GM12878 (cell line): Measurements from ENCODE around the gene KRIT1. TPM values are rescaled to one million over a fixed set of nuclear protein-coding genes. Genes with fewer than 3 reads are reported as not detected.

Experiments used
- ATAC-seq: fragments of 200-7000 bp; cut with Tn5 transposase; 3 replicates; pipeline ENCODE4 v1.9.1; 2020; ENCODE audit warnings: mild to moderate bottlenecking, moderate library complexity
- BruUV-seq: library from RNA; stranded (reverse); fragments of 400-500 nt; replicated peaks from 2 replicates; lab custom pipeline; 2021; lab: Mats Ljungman, UMichigan
- CTCF ChIA-PET: fragments of 300-600 bp; sonication (Branson Sonifier 250); formaldehyde crosslinking; extraction: SDS; loops from one replicate; lab custom pipeline; 2021; ENCODE audit warnings: inconsistent platforms; lab: Yijun Ruan, JAX
- POLR2A ChIA-PET: fragments of 350-600 bp; formaldehyde crosslinking; extraction: SDS; loops from one replicate; lab custom pipeline; 2021; ENCODE audit warnings: inconsistent platforms; lab: Charles Lee
- RAD21 ChIA-PET: fragments of 300-600 bp; sonication (Branson Sonifier 250); formaldehyde crosslinking; loops from one replicate; lab custom pipeline; 2023; ENCODE audit warnings: antibody characterized with exemption; ENCODE audit not compliant: unreplicated experiment; lab: Charles Lee
- SMC1A ChIA-PET: fragments of 300-600 bp; sonication (Branson Sonifier 250); formaldehyde crosslinking; loops from one replicate; lab custom pipeline; 2023; ENCODE audit not compliant: unreplicated experiment, uncharacterized antibody; lab: Charles Lee
- DNase-seq: peaks from one replicate; pipeline ENCODE4 v3.0.0-alpha.2; 2011; ENCODE audit warnings: low read depth, low spot score
- FAIRE-seq: peaks from 3 replicates; lab custom pipeline; 2011; peaks lifted over from hg19 to GRCh38; lab: Jason Lieb, UNC
- H2AFZ ChIP-seq: 2 replicates; pipeline ENCODE4 v1.6.0; 2011; ENCODE audit warnings: low read depth, low read length, control low read depth; ENCODE audit not compliant: control insufficient read depth
- H3K27ac ChIP-seq: 2 replicates; pipeline ENCODE4 v1.5.1; 2011; ENCODE audit warnings: control low read depth; ENCODE audit not compliant: control insufficient read depth, insufficient read depth
- H3K27me3 ChIP-seq, 2 experiments: replicated peaks in 1 of 2; 2 replicates each; pipeline versions ENCODE4 v1.6.0 to v1.6.1; 2011; ENCODE audit warnings: low read length in 1 of 2; ENCODE audit not compliant: control insufficient read depth in 2 of 2, insufficient read depth in 2 of 2
- H3K36me3 ChIP-seq, 2 experiments: 2 replicates each; pipeline ENCODE4 v1.5.1; 2011; ENCODE audit warnings: low read length in 1 of 2; ENCODE audit not compliant: control insufficient read depth in 2 of 2, insufficient read depth in 2 of 2
- H3K4me1 ChIP-seq: 2 replicates; pipeline ENCODE4 v1.6.1; 2011; ENCODE audit warnings: mild to moderate bottlenecking, low read length, moderate library complexity, mixed read lengths; ENCODE audit not compliant: control insufficient read depth, insufficient read depth
- H3K4me2 ChIP-seq: 2 replicates; pipeline ENCODE4 v1.6.0; 2011; ENCODE audit warnings: control low read depth; ENCODE audit not compliant: control insufficient read depth, insufficient read depth
- H3K4me3 ChIP-seq: fragments of 200-600 bp; sonication (generic); 2 replicates; pipeline ENCODE4 v1.5.1; 2016
- H3K79me2 ChIP-seq: 2 replicates; pipeline ENCODE4 v1.6.0; 2011; ENCODE audit warnings: low read length; ENCODE audit not compliant: control insufficient read depth, insufficient read depth
- H3K9ac ChIP-seq: 2 replicates; pipeline ENCODE4 v1.8.0; 2011; ENCODE audit warnings: low read length, control low read depth, mixed read lengths; ENCODE audit not compliant: control insufficient read depth, insufficient read depth
- H3K9me3 ChIP-seq: replicated peaks from 3 replicates; pipeline ENCODE4 v1.5.1; 2011; ENCODE audit warnings: mild to moderate bottlenecking, low read length; ENCODE audit not compliant: control insufficient read depth, insufficient read depth
- H4K20me1 ChIP-seq: 2 replicates; pipeline ENCODE4 v1.6.0; 2011; ENCODE audit not compliant: control insufficient read depth, insufficient read depth
- BMI1 ChIP-seq: fragments of 450-650 bp; IDR thresholded peaks from 2 replicates; pipeline ENCODE4 v1.6.1; 2016; ENCODE audit warnings: mild to moderate bottlenecking, moderate library complexity, borderline replicate concordance
- CBFB ChIP-seq: IDR thresholded peaks from 2 replicates; pipeline ENCODE4 v1.6.1; 2016; ENCODE audit warnings: antibody characterized with exemption, low read depth
- POLR2A ChIP-seq: IDR thresholded peaks from 2 replicates; pipeline ENCODE4 v1.6.1; 2011; ENCODE audit warnings: low read depth, mild to moderate bottlenecking, low read length
- RB1 ChIP-seq: fragments of 450-650 bp; formaldehyde crosslinking; IDR thresholded peaks from 2 replicates; pipeline ENCODE4 v1.6.1; 2017; ENCODE audit warnings: mild to moderate bottlenecking, borderline replicate concordance
- RFX5 ChIP-seq: IDR thresholded peaks from 2 replicates; pipeline ENCODE4 v1.6.1; 2011; ENCODE audit warnings: low read depth, low read length, improper control_type of control experiment
- ZNF217 ChIP-seq: fragments of 450-650 bp; IDR thresholded peaks from 2 replicates; pipeline ENCODE4 v1.6.1; 2017; ENCODE audit warnings: antibody characterized with exemption, mild to moderate bottlenecking
- WGBS: methylation state at CpG from one replicate; pipeline ENCODE4 v1.1.6; 2016; ENCODE audit warnings: low lambda C conversion rate; ENCODE audit not compliant: insufficient replicate concordance, insufficient coverage; ENCODE audit errors: missing lambda C conversion rate; 5-methylcytosine and 5-hydroxymethylcytosine counted together
- in situ Hi-C: fragments of 300-500 bp; cut with MboI; formaldehyde crosslinking; loops from 9 replicates; pipeline ENCODE4 v1.14.3; 2018; ENCODE audit warnings: mixed read lengths
- intact Hi-C: fragments of 100-400 bp; cut with micrococcal nuclease; formaldehyde crosslinking; loops from one replicate; pipeline ENCODE4 v1.14.2; 2022; ENCODE audit not compliant: unreplicated experiment
- polyA plus RNA-seq, 11 experiments: library from polyadenylated mRNA; depleted of rRNA in 4 of 11; unstranded in 6 of 11; stranded (reverse) in 5 of 11; fragments of >200 nt; fragmentation: Nextera tagmentation in 4 of 11; fragmentation: Illumina TruSeq in 1 of 11; extraction: Ambion mirVana in 4 of 11; extraction: Trizol in 1 of 11; gene quantifications; 1 replicate in 1 of 11; 2 replicates in 10 of 11; pipeline versions ENCODE4 v1.2.1 to v1.2.3, GENCODE V29; 2011 to 2016; ENCODE audit warnings: inconsistent platforms in 2 of 11, missing spikeins in 2 of 11, low read depth in 1 of 11
- total RNA-seq, 4 experiments: library from RNA; depleted of rRNA in 3 of 4; stranded (reverse); fragments of >200 nt in 3 of 4; fragmentation: Illumina TruSeq in 1 of 4; extraction: Trizol in 1 of 4; gene quantifications; 2 replicates each; pipeline versions ENCODE4 v1.2.1 to v1.2.3, GENCODE V29; 2013 to 2021
- TF ChIP-seq, protein P1 (sequence below): fragments of 450-650 bp; IDR thresholded peaks from 2 replicates; pipeline ENCODE4 v1.6.1; 2017; ENCODE audit warnings: mild to moderate bottlenecking, moderate library complexity
- TF ChIP-seq, protein P2 (sequence below): fragments of 450-650 bp; formaldehyde crosslinking; IDR thresholded peaks from 2 replicates; pipeline ENCODE4 v1.5.0; 2022; ENCODE audit warnings: mild to moderate bottlenecking, missing genetic modification characterization
- TF ChIP-seq, protein P3 (sequence below): fragments of 450-650 bp; IDR thresholded peaks from 2 replicates; pipeline ENCODE4 v1.6.1; 2017; ENCODE audit warnings: antibody characterized with exemption, mild to moderate bottlenecking, moderate library complexity
- TF ChIP-seq, protein P4 (sequence below): fragments of 450-650 bp; IDR thresholded peaks from 2 replicates; pipeline ENCODE4 v1.6.1; 2017; ENCODE audit warnings: low read depth, mild to moderate bottlenecking, moderate library complexity
- TF ChIP-seq, protein P5 (sequence below): IDR thresholded peaks from 2 replicates; pipeline ENCODE4 v1.6.1; 2011; ENCODE audit warnings: mild to moderate bottlenecking, low read depth, low read length, moderate library complexity; ENCODE audit not compliant: insufficient replicate concordance

The KRIT1 gene
- total and polyA plus RNA-seq, 10 of the 15 experiments (the other 5 are each of a cell fraction or from before 2014, with no cell fraction given) = 12.0 to 60.1 (median 27.0) TPM

DNA sequence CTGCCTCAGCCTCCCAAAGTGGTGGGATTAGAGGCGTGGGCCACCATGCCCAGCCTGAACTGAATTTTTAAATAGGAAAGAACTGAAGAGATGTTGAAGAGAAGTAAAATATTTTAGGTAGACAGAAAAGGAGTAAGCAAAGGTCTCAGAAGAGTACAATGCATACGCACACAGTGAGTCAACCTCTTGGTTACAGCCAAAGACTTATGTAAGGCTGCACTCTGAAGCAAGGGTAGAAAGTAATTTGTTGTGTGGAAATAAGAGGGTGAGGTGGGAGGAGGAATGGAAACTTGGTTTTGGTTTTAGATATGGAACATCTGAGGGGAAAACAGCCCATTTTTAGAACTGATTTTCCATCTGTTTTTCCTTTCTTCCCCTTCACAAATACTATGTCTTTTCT, 17.6 kb downstream of the KRIT1 start:
- Histone ChIP-seq H3K9ac (no peak overlapping the region), H3K79me2 (no peaks in the 10 kb centered on the region), H3K9me3 (no peaks in the 10 kb centered on the region), H2AFZ (no peak overlapping the region), H3K4me1 (no peaks in the 10 kb centered on the region), H3K27ac (no peak overlapping the region), H3K4me3 (no peak overlapping the region), H4K20me1 (no peaks in the 10 kb centered on the region), H3K4me2 (no peak overlapping the region), H3K27me3 (no peaks in the 10 kb centered on the region), H3K36me3 (peaks cover 0 to 6% of the 10 kb centered on the region in 2 experiments; a peak in 1 of 4 replicates)
- SMC1A ChIA-PET = no interaction called here
- no TSS peak for BruUV-seq
- DNase-seq (no peak), FAIRE-seq (no peak), ATAC-seq (no peak)
- RAD21 ChIA-PET = no interaction called here
- intact Hi-C loops = no loop called here
- POLR2A ChIA-PET = no interaction called here
- WGBS = 97% methylated on average over 2 of the region's 2 CpGs
- CTCF ChIA-PET = interaction anchor here (0.6 kb wide), 1 partner anchor 673 kb away, joined by 3 read pairs; no protein-coding TSS in a partner anchor
- in situ Hi-C loops = no loop called here
- TF ChIP-seq RFX5 = no peak
- TF ChIP-seq RB1 = no peak
- TF ChIP-seq, protein P1, sequence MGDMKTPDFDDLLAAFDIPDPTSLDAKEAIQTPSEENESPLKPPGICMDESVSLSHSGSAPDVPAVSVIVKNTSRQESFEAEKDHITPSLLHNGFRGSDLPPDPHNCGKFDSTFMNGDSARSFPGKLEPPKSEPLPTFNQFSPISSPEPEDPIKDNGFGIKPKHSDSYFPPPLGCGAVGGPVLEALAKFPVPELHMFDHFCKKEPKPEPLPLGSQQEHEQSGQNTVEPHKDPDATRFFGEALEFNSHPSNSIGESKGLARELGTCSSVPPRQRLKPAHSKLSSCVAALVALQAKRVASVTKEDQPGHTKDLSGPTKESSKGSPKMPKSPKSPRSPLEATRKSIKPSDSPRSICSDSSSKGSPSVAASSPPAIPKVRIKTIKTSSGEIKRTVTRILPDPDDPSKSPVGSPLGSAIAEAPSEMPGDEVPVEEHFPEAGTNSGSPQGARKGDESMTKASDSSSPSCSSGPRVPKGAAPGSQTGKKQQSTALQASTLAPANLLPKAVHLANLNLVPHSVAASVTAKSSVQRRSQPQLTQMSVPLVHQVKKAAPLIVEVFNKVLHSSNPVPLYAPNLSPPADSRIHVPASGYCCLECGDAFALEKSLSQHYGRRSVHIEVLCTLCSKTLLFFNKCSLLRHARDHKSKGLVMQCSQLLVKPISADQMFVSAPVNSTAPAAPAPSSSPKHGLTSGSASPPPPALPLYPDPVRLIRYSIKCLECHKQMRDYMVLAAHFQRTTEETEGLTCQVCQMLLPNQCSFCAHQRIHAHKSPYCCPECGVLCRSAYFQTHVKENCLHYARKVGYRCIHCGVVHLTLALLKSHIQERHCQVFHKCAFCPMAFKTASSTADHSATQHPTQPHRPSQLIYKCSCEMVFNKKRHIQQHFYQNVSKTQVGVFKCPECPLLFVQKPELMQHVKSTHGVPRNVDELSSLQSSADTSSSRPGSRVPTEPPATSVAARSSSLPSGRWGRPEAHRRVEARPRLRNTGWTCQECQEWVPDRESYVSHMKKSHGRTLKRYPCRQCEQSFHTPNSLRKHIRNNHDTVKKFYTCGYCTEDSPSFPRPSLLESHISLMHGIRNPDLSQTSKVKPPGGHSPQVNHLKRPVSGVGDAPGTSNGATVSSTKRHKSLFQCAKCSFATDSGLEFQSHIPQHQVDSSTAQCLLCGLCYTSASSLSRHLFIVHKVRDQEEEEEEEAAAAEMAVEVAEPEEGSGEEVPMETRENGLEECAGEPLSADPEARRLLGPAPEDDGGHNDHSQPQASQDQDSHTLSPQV = no peak
- TF ChIP-seq, protein P2, sequence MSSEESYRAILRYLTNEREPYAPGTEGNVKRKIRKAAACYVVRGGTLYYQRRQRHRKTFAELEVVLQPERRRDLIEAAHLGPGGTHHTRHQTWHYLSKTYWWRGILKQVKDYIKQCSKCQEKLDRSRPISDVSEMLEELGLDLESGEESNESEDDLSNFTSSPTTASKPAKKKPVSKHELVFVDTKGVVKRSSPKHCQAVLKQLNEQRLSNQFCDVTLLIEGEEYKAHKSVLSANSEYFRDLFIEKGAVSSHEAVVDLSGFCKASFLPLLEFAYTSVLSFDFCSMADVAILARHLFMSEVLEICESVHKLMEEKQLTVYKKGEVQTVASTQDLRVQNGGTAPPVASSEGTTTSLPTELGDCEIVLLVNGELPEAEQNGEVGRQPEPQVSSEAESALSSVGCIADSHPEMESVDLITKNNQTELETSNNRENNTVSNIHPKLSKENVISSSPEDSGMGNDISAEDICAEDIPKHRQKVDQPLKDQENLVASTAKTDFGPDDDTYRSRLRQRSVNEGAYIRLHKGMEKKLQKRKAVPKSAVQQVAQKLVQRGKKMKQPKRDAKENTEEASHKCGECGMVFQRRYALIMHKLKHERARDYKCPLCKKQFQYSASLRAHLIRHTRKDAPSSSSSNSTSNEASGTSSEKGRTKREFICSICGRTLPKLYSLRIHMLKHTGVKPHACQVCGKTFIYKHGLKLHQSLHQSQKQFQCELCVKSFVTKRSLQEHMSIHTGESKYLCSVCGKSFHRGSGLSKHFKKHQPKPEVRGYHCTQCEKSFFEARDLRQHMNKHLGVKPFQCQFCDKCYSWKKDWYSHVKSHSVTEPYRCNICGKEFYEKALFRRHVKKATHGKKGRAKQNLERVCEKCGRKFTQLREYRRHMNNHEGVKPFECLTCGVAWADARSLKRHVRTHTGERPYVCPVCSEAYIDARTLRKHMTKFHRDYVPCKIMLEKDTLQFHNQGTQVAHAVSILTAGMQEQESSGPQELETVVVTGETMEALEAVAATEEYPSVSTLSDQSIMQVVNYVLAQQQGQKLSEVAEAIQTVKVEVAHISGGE (CRISPR knock-in tag) = no peak
- TF ChIP-seq, protein P3, sequence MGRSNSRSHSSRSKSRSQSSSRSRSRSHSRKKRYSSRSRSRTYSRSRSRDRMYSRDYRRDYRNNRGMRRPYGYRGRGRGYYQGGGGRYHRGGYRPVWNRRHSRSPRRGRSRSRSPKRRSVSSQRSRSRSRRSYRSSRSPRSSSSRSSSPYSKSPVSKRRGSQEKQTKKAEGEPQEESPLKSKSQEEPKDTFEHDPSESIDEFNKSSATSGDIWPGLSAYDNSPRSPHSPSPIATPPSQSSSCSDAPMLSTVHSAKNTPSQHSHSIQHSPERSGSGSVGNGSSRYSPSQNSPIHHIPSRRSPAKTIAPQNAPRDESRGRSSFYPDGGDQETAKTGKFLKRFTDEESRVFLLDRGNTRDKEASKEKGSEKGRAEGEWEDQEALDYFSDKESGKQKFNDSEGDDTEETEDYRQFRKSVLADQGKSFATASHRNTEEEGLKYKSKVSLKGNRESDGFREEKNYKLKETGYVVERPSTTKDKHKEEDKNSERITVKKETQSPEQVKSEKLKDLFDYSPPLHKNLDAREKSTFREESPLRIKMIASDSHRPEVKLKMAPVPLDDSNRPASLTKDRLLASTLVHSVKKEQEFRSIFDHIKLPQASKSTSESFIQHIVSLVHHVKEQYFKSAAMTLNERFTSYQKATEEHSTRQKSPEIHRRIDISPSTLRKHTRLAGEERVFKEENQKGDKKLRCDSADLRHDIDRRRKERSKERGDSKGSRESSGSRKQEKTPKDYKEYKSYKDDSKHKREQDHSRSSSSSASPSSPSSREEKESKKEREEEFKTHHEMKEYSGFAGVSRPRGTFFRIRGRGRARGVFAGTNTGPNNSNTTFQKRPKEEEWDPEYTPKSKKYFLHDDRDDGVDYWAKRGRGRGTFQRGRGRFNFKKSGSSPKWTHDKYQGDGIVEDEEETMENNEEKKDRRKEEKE = no peak
- no peak for TF ChIP-seq CBFB
- no peak for TF ChIP-seq ZNF217
- TF ChIP-seq, protein P4, sequence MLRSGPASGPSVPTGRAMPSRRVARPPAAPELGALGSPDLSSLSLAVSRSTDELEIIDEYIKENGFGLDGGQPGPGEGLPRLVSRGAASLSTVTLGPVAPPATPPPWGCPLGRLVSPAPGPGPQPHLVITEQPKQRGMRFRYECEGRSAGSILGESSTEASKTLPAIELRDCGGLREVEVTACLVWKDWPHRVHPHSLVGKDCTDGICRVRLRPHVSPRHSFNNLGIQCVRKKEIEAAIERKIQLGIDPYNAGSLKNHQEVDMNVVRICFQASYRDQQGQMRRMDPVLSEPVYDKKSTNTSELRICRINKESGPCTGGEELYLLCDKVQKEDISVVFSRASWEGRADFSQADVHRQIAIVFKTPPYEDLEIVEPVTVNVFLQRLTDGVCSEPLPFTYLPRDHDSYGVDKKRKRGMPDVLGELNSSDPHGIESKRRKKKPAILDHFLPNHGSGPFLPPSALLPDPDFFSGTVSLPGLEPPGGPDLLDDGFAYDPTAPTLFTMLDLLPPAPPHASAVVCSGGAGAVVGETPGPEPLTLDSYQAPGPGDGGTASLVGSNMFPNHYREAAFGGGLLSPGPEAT = no peak
- no peak for TF ChIP-seq POLR2A
- TF ChIP-seq, protein P5, sequence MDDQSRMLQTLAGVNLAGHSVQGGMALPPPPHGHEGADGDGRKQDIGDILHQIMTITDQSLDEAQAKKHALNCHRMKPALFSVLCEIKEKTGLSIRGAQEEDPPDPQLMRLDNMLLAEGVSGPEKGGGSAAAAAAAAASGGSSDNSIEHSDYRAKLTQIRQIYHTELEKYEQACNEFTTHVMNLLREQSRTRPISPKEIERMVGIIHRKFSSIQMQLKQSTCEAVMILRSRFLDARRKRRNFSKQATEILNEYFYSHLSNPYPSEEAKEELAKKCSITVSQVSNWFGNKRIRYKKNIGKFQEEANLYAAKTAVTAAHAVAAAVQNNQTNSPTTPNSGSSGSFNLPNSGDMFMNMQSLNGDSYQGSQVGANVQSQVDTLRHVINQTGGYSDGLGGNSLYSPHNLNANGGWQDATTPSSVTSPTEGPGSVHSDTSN = no peak
- TF ChIP-seq BMI1 = no peak
